H1 (cell line): ENCODE measurements around the gene SERPINB1. TPM values are rescaled to one million over a fixed set of nuclear protein-coding genes. Genes with fewer than 3 reads are reported as not detected.
A peak's percentile ranks its signal among the peaks of the same experiment; 100 is the strongest.

Experiments
- CTCF ChIA-PET: fragments of 300-600 bp; sonication (Branson Sonifier 250); formaldehyde crosslinking; loops from one replicate; lab custom pipeline; 2021; ENCODE audit not compliant: partially characterized antibody; lab: Charles Lee
- POLR2A ChIA-PET: fragments of 300-600 bp; sonication (Branson Sonifier 250); formaldehyde crosslinking; loops from one replicate; lab custom pipeline; 2021; ENCODE audit warnings: inconsistent platforms; ENCODE audit not compliant: partially characterized antibody; lab: Charles Lee
- DNase-seq, 2 experiments: peaks; one replicate each; pipeline versions ENCODE4 v3.0.0 to v3.0.0-alpha.2; 2010 to 2022; ENCODE audit warnings: low spot score in 2 of 2, low read depth in 1 of 2, mixed read lengths in 1 of 2
- FAIRE-seq: peaks from 2 replicates; lab custom pipeline; 2011; peaks lifted over from hg19 to GRCh38; lab: Jason Lieb, UNC
- H2AFZ ChIP-seq: 2 replicates; pipeline ENCODE4 v1.8.1; 2012; ENCODE audit warnings: low read length, inconsistent platforms
- H2AK5ac ChIP-seq: 2 replicates; pipeline ENCODE4 v1.6.1; 2013; ENCODE audit warnings: low read depth, low read length
- H2BK120ac ChIP-seq: replicated peaks from 2 replicates; pipeline ENCODE3; 2013; ENCODE audit warnings: low read depth, low read length, inconsistent platforms
- H2BK12ac ChIP-seq: 2 replicates; pipeline ENCODE4 v1.6.1; 2013; ENCODE audit warnings: low read depth, low read length
- H2BK15ac ChIP-seq: 2 replicates; pipeline ENCODE4 v1.6.1; 2013; ENCODE audit warnings: low read length
- H2BK20ac ChIP-seq: 2 replicates; pipeline ENCODE4 v1.6.1; 2013; ENCODE audit warnings: low read length
- H2BK5ac ChIP-seq: 2 replicates; pipeline ENCODE4 v1.6.1; 2013; ENCODE audit warnings: low read depth, low read length
- H3K14ac ChIP-seq: 2 replicates; pipeline ENCODE4 v1.6.1; 2013; ENCODE audit warnings: inconsistent platforms; ENCODE audit not compliant: insufficient read length
- H3K18ac ChIP-seq: 2 replicates; pipeline ENCODE4 v1.6.1; 2013; ENCODE audit warnings: low read length; ENCODE audit errors: extremely low read depth
- H3K23ac ChIP-seq: 2 replicates; pipeline ENCODE4 v1.6.1; 2013; ENCODE audit warnings: inconsistent platforms; ENCODE audit not compliant: insufficient read length
- H3K23me2 ChIP-seq: 2 replicates; pipeline ENCODE4 v1.6.1; 2013; ENCODE audit warnings: low read depth, low read length
- H3K27ac ChIP-seq: 2 replicates; pipeline ENCODE4 v1.6.1; 2011; ENCODE audit warnings: low read depth, low read length, inconsistent platforms
- H3K27me3 ChIP-seq, 4 experiments: replicated peaks in 1 of 4; 1 replicate in 1 of 4; 2 replicates in 3 of 4; pipeline versions ENCODE4 v1.6.1 to v1.8.1; 2011 to 2013; ENCODE audit warnings: low read length in 3 of 4, mild to moderate bottlenecking in 3 of 4, inconsistent platforms in 2 of 4, mixed read lengths in 2 of 4, moderate library complexity in 1 of 4; ENCODE audit not compliant: control insufficient read depth in 3 of 4, insufficient read depth in 3 of 4; ENCODE audit errors: extremely low read depth in 1 of 4
- H3K36me3 ChIP-seq, 4 experiments: 2 replicates each; pipeline versions ENCODE4 v1.6.1 to v1.8.1; 2011 to 2013; ENCODE audit warnings: mild to moderate bottlenecking in 4 of 4, low read length in 3 of 4, moderate library complexity in 2 of 4, control low read depth in 1 of 4, inconsistent platforms in 1 of 4; ENCODE audit not compliant: insufficient read depth in 4 of 4, control insufficient read depth in 2 of 4
- H3K4ac ChIP-seq: replicated peaks from 2 replicates; pipeline ENCODE3; 2013; ENCODE audit warnings: low read length, low read depth, mixed read lengths, inconsistent platforms; ENCODE audit not compliant: insufficient read length
- H3K4me1 ChIP-seq, 4 experiments: replicated peaks in 1 of 4; 1 replicate in 1 of 4; 2 replicates in 3 of 4; pipeline versions ENCODE4 v1.6.1 to v1.8.1; 2011 to 2013; ENCODE audit warnings: low read length in 3 of 4, inconsistent platforms in 2 of 4, mixed read lengths in 1 of 4; ENCODE audit not compliant: insufficient read depth in 4 of 4, control insufficient read depth in 3 of 4
- H3K4me2 ChIP-seq, 2 experiments: 2 replicates each; pipeline versions ENCODE4 v1.6.1 to v1.8.1; 2011 to 2013; ENCODE audit warnings: low read depth in 2 of 2, low read length in 2 of 2, control low read depth in 1 of 2, inconsistent platforms in 1 of 2, mild to moderate bottlenecking in 1 of 2; ENCODE audit not compliant: insufficient read depth in 1 of 2
- H3K4me3 ChIP-seq, 4 experiments: fragments of 200-600, 300-600 bp in 1 of 4; sonication (generic), shearing (Covaris generic), sonication (Bioruptor Twin) in 1 of 4; 2 replicates each; pipeline versions ENCODE4 v1.5.1 to v1.8.1; 2011 to 2016; ENCODE audit warnings: low read length in 4 of 4, low read depth in 3 of 4, control low read depth in 2 of 4, inconsistent platforms in 2 of 4, mild to moderate bottlenecking in 2 of 4, mixed read lengths in 1 of 4, moderate library complexity in 1 of 4; ENCODE audit not compliant: insufficient read depth in 2 of 4; ENCODE audit errors: extremely low read depth in 1 of 4
- H3K56ac ChIP-seq: replicated peaks from 2 replicates; pipeline ENCODE3; 2013; ENCODE audit warnings: low read depth, mild to moderate bottlenecking, mixed read lengths, low read length, inconsistent platforms; ENCODE audit not compliant: insufficient read length
- H3K79me1 ChIP-seq: 2 replicates; pipeline ENCODE4 v1.6.1; 2013; ENCODE audit warnings: low read depth, low read length, control low read depth
- H3K79me2 ChIP-seq, 2 experiments: 2 replicates each; pipeline versions ENCODE4 v1.6.1 to v1.8.1; 2012 to 2013; ENCODE audit warnings: low read length in 2 of 2, mild to moderate bottlenecking in 2 of 2, inconsistent platforms in 1 of 2; ENCODE audit not compliant: insufficient read depth in 2 of 2, control insufficient read depth in 1 of 2
- H3K9ac ChIP-seq, 4 experiments: replicated peaks in 1 of 4; 1 replicate in 1 of 4; 2 replicates in 3 of 4; pipeline versions ENCODE4 v1.6.1 to v1.8.1; 2011 to 2013; ENCODE audit warnings: low read depth in 3 of 4, low read length in 3 of 4, control low read depth in 2 of 4, mild to moderate bottlenecking in 2 of 4, moderate library complexity in 2 of 4, inconsistent platforms in 1 of 4; ENCODE audit errors: extremely low read depth in 1 of 4
- H3K9me3 ChIP-seq, 2 experiments: 2 replicates each; pipeline versions ENCODE4 v1.6.1 to v1.8.1; 2012 to 2013; ENCODE audit warnings: mild to moderate bottlenecking in 2 of 2, moderate library complexity in 2 of 2, control low read depth in 1 of 2, inconsistent platforms in 1 of 2, low read depth in 1 of 2, low read length in 1 of 2, mixed read lengths in 1 of 2; ENCODE audit not compliant: insufficient read depth in 2 of 2
- H4K20me1 ChIP-seq, 2 experiments: replicated peaks in 1 of 2; 2 replicates each; pipeline versions ENCODE3 to v1.8.1; 2011 to 2013; ENCODE audit warnings: inconsistent platforms in 2 of 2, low read length in 2 of 2, mild to moderate bottlenecking in 1 of 2; ENCODE audit not compliant: insufficient read depth in 2 of 2, control insufficient read depth in 1 of 2
- H4K5ac ChIP-seq: 2 replicates; pipeline ENCODE4 v1.6.1; 2013; ENCODE audit warnings: low read length, low read depth, mixed read lengths, inconsistent platforms; ENCODE audit not compliant: insufficient read length
- H4K8ac ChIP-seq: 2 replicates; pipeline ENCODE4 v1.8.0; 2013; ENCODE audit warnings: mild to moderate bottlenecking, moderate library complexity, low read length, inconsistent platforms; ENCODE audit not compliant: insufficient read depth; ENCODE audit errors: extremely low read depth
- H4K91ac ChIP-seq: replicated peaks from 2 replicates; pipeline ENCODE3; 2013; ENCODE audit warnings: low read length, mixed read lengths, inconsistent platforms; ENCODE audit not compliant: insufficient read length
- CBX8 ChIP-seq: fragments of 300-800, 300-1000 bp; sonication (generic); IDR thresholded peaks from 2 replicates; pipeline ENCODE4 v1.7.1; 2016; ENCODE audit warnings: low read depth, low read length, borderline replicate concordance
- CHD2 ChIP-seq: IDR thresholded peaks from 2 replicates; pipeline ENCODE4 v1.6.1; 2012; ENCODE audit warnings: low read length, improper control_type of control experiment
- CREB1 ChIP-seq: IDR thresholded peaks from 2 replicates; pipeline ENCODE4 v1.6.1; 2012; ENCODE audit warnings: inconsistent platforms
- JUND ChIP-seq: IDR thresholded peaks from 2 replicates; pipeline ENCODE4 v1.6.1; 2011; ENCODE audit warnings: mild to moderate bottlenecking, improper control_type of control experiment, low read length
- KDM5A ChIP-seq: fragments of 200-600 bp; IDR thresholded peaks from 2 replicates; pipeline ENCODE4 v1.7.1; 2012; ENCODE audit warnings: mild to moderate bottlenecking, low read length, inconsistent platforms, mixed read lengths
- NRF1 ChIP-seq: IDR thresholded peaks from 2 replicates; pipeline ENCODE4 v1.6.1; 2011; ENCODE audit warnings: mild to moderate bottlenecking, low read depth, low read length, improper control_type of control experiment
- POU5F1 ChIP-seq: IDR thresholded peaks from 2 replicates; pipeline ENCODE4 v1.6.1; 2011; ENCODE audit warnings: low read depth, mild to moderate bottlenecking, low read length, moderate library complexity
- RNF2 ChIP-seq: fragments of 200-900, 300-1000 bp; sonication (generic); IDR thresholded peaks from 2 replicates; pipeline ENCODE4 v1.7.1; 2016; ENCODE audit warnings: borderline replicate concordance, low read depth, mild to moderate bottlenecking, antibody characterized with exemption, low read length; ENCODE audit not compliant: poor library complexity, severe bottlenecking; ENCODE audit errors: missing control alignments
- SIRT6 ChIP-seq: IDR thresholded peaks from one replicate; pipeline ENCODE4 v1.7.1; 2012; ENCODE audit warnings: low read length, inconsistent platforms
- SP2 ChIP-seq: IDR thresholded peaks from 2 replicates; pipeline ENCODE4 v1.6.1; 2012; ENCODE audit warnings: mild to moderate bottlenecking, low read length, inconsistent platforms
- TCF12 ChIP-seq: IDR thresholded peaks from 2 replicates; pipeline ENCODE4 v1.6.1; 2011; ENCODE audit warnings: low read depth, mild to moderate bottlenecking, low read length
- WGBS, 2 experiments: shearing (Covaris generic) in 1 of 2; methylation state at CpG; one replicate each; pipeline versions ENCODE4 v1.1.6 to v1.1.7; 2013 to 2015; ENCODE audit warnings: low lambda C conversion rate in 2 of 2, mixed read lengths in 2 of 2, inconsistent platforms in 1 of 2, low coverage in 1 of 2, missing lambda C conversion rate in 1 of 2; ENCODE audit not compliant: insufficient replicate concordance in 2 of 2, insufficient coverage in 1 of 2, insufficient read length in 1 of 2; ENCODE audit errors: extremely low coverage in 1 of 2, missing lambda C conversion rate in 1 of 2; 5-methylcytosine and 5-hydroxymethylcytosine counted together
- polyA plus RNA-seq, 7 experiments: library from polyadenylated mRNA; depleted of rRNA in 3 of 7; stranded (reverse) in 5 of 7; unstranded in 2 of 7; fragments of >200 nt in 5 of 7; fragments of 200-250 nt in 2 of 7; gene quantifications; 1 replicate in 5 of 7; 2 replicates in 1 of 7; 4 replicates in 1 of 7; pipeline versions ENCODE4 v1.2.1 to v1.2.3, GENCODE V29; 2011 to 2013; ENCODE audit warnings: missing spikeins in 2 of 7, mixed read lengths in 2 of 7
- total RNA-seq: library from RNA; stranded (reverse); fragmentation: NEBNext Ultra II Directional; extraction: Animal tissue kit (Norgen Biotek cat#: 25700); gene quantifications from 2 replicates; pipeline ENCODE4 v1.2.1, GENCODE V29; 2021

The SERPINB1 gene
- total and polyA plus RNA-seq, 2 of the 8 experiments (the other 6 are each of a cell fraction or from before 2014, with no cell fraction given): 8.1 to 17.3 TPM

DNA sequence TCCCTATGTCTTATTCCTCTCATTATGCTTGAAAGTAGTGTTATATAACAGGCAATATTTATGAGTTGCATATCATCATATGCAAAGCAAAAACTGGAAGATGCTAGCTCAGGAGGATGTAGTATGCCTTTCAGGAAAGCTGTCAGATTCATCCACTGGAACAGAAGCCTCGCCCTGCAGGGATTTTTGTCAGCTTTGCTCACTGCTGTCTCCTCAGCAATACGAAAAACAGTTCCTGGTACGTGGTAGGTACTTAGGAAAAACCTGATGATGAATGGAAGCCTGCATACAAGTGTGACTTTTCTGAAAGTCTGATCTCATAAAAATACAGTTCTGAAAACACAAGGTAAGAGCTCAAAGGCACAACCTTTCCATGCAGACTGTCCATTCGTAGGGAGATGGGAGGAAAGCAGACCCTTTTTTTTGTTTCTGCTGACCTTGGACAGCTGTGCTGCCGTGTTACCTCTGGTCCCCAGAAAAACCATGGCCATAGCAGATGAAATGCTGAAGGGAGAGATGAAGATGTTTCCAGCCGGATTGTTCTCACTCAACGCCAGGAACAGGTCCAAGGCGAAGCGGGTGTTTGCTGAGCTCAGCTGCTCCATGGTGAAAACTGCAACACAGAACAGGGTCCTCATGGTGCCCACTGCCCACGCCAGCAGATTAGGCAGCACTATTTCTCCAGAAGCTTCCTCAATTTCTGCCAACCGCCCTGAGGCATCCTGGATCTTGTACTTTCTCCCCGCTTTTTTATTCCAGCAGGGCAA, 1.5 kb downstream of the SERPINB1 start:
- Histone ChIP-seq H2BK5ac (peak overlapping the region; percentile 67; the same call in 1 of the 2 replicates), H4K91ac (peak overlapping the region; percentile 17), H3K79me1 (no peaks in the 10 kb centered on the region), H2AFZ (no peak overlapping the region), H2BK12ac (peak overlapping the region; percentile 27; the same call in 1 of the 2 replicates), H3K9ac (no peak overlapping the region; a peak in 1 of 7 replicates), H3K36me3 (peaks cover 3 to 13% (median 4%) of the 10 kb centered on the region in 4 experiments; a peak in 7 of 8 replicates), H4K8ac (peak overlapping the region; percentile 9; the same call in 1 of the 2 replicates), H3K27me3 (no peaks in the 10 kb centered on the region), H3K4me2 (peak overlapping the region; percentile 57 to 95; a peak in 3 of 4 replicates), H3K14ac (no peak overlapping the region), H3K23ac (no peak overlapping the region), H3K18ac (no peak overlapping the region; the same call in 1 of the 2 replicates), H3K4ac (peak overlapping the region; percentile 88), H3K27ac (0 out of 2 replicates have a peak overlapping the region, but pooled peaks have one; percentile 0), H4K20me1 (no peaks in the 10 kb centered on the region), H3K79me2 (no peaks in the 10 kb centered on the region), H3K4me1 (peaks cover 6 to 17% (median 9%) of the 10 kb centered on the region in 4 experiments), H3K9me3 (no peaks in the 10 kb centered on the region), H2BK120ac (no peak overlapping the region), H3K56ac (no peak overlapping the region), H3K23me2 (no peaks in the 10 kb centered on the region), H2BK20ac (no peak overlapping the region), H4K5ac (no peak overlapping the region), H3K4me3 (peak overlapping the region in 1 of 4 experiments; percentile 62; a peak in 2 of 8 replicates), H2BK15ac (peak overlapping the region; percentile 98), H2AK5ac (peak overlapping the region; percentile 70; the same call in 1 of the 2 replicates)
- no peak for TF ChIP-seq RNF2
- TF ChIP-seq CBX8: no peak
- TF ChIP-seq SP2: no peak
- no peak for TF ChIP-seq NRF1
- TF ChIP-seq POU5F1: no peak
- no peak for TF ChIP-seq JUND
- no peak for TF ChIP-seq KDM5A
- no peak for TF ChIP-seq CHD2
- no peak for TF ChIP-seq CREB1
- no peak for TF ChIP-seq SIRT6
- no peak for TF ChIP-seq TCF12
- POLR2A ChIA-PET: interaction anchor here (1.0 to 2.8 kb wide), 11 partner anchors 8 to 235 kb away, joined by 3 to 11 read pairs (median 6); partner anchors contain the start of gene WRNIP1
- CTCF ChIA-PET: interaction anchor here (0.6 to 4.7 kb wide), 13 partner anchors 9 to 150 kb away, joined by 3 to 32 read pairs (median 3); partner anchors contain the start of gene MYLK4
- FAIRE-seq (no peak), DNase-seq (no peak)
- whole genome bisulfite sequencing, 2 experiments: 93% methylated on average over 12 of the region's 12 CpGs; no CpG with 5 or more reads in 1 of the 2 experiments
